ENCODE data around the gene CELF4.

DNA sequence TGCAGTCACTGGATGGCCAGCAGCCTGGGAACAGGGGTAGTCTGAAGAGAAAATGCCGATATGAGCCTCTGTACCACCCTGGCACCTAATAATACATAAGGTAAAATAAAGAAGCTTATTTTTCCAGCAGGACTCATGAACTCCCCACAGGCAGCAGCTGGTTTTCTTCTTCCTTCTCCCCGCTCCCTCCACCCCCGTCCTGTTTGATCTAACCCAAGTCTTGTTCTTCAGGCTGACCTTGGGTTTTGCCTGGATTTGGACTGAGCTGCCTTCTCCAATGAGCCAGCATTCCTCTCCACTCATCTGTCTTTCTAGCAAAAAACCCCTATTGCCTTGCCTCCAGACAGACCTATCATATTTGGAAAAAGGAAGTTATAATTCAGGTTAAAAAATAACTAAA lies 111.8 kb downstream of the CELF4 start:
- TF ChIP-seq, protein P1, sequence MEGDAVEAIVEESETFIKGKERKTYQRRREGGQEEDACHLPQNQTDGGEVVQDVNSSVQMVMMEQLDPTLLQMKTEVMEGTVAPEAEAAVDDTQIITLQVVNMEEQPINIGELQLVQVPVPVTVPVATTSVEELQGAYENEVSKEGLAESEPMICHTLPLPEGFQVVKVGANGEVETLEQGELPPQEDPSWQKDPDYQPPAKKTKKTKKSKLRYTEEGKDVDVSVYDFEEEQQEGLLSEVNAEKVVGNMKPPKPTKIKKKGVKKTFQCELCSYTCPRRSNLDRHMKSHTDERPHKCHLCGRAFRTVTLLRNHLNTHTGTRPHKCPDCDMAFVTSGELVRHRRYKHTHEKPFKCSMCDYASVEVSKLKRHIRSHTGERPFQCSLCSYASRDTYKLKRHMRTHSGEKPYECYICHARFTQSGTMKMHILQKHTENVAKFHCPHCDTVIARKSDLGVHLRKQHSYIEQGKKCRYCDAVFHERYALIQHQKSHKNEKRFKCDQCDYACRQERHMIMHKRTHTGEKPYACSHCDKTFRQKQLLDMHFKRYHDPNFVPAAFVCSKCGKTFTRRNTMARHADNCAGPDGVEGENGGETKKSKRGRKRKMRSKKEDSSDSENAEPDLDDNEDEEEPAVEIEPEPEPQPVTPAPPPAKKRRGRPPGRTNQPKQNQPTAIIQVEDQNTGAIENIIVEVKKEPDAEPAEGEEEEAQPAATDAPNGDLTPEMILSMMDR (conservative IDR thresholded peaks at IDR 0.05): no peak
- no peak for TF ChIP-seq ZFX (IDR thresholded peaks at IDR 0.05)

Data from C4-2B (cell line).